Germinal center (tissue), 1 donor: ENCODE results near the gene ZBTB34.

Source experiments
- DNase-seq: peaks from one replicate; pipeline ENCODE4 v3.0.0; 2012; ENCODE audit warnings: mixed read lengths, low spot score

Gene ZBTB34

DNA sequence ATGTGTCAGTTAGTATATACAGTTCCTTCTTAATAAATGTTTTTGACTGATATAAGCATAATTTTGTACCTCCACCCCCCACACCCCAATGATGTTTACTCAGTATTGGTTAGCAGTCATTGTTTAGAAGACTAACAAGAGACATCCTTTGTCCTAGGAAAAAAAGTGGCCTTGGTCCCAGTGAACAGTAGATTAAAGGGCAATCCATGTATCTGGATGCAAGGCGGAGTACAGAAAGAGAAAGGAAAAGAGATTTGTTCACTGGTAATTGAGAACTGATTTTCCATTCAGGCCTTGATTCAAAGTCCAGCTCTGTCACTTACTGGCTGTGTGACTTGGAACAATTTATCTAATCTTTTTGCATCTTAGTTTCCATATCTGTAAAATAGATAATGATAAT, 58.8 kb downstream of the ZBTB34 start:
- no peak for DNase-seq

DNA sequence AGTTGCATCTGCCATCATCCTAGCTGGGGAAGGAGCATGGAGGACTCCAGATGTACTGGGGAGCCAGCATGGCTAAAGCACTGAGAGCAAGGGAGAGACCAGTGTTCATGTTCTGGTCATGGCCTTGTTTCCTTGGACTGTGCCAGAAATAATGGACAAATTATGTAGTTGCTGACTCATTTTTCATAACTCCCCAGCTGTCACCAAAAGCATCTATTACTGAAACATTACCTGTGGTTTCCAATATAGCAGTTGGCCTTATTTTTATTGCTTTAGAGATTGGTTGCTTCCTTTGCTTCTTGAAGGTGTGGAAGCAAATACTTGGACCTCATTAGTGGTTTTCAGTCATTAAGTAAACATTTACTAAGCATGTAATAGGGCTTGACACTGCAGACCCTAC, 65.4 kb downstream of the ZBTB34 start:
- DNase-seq: no peak

DNA sequence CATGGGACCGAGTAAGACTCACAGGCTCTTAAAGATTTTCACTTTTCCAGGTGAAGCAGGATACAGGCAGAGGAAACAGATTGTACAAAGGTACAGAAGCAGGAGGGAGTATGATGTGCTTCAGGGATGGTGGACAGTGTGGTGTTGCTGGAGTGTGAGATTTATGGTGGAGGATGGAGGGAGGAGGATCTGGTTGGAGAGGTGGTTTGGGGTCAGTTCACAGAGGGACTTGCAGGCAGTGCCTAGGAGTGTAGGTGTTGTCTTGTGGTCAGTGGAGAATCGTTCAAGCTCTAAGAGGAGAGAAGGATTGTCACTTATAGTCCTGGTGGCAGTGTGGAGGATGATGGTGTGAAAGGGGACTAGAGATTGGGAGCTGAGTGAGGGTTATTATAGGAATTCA, 65.9 kb downstream of the ZBTB34 start:
- DNase-seq: no peak

DNA sequence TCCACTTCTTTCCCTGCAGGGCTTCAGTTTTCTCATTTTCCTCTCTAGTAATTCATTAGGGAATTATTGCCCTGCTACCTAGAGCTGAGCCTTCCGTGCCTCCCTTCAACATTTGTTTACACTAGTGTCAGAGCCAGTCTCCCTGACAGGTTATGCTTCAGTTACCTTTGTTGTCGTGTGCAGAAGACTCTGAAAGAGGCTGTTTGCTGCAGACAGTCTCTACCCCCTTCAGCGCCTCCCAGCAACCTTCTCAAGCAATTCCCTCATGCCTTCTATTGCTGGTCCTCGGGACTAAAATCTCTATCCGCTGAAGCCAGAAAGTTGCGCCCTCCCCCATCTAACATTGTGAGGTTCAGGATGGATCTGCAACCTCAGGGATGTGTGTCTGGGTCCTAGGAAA, 67.0 kb downstream of the ZBTB34 start:
- no peak for DNase-seq

DNA sequence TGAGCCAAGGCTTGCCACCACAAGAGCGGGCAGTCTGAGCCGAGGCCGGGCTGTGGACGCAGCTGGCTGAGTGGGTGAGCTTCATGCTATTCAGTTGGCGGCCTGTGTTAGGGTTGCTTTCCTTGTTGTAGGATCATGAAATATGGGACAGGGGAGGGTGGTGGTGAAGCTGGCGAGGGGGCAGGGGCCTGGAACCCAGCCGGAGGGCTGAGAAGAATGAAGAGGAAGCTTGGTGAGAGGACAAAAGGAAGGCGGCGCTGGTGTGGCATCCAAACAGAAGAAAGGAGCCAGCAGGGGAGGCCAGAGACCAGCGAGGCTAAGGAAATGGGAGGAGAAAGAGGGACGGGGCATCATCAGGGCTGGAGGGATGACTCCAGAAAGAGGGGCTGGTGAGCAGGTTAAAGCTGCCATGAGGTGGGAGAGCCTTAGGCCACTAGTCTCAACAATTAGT, 72.5 kb downstream of the ZBTB34 start:
- DNase-seq: no peak

DNA sequence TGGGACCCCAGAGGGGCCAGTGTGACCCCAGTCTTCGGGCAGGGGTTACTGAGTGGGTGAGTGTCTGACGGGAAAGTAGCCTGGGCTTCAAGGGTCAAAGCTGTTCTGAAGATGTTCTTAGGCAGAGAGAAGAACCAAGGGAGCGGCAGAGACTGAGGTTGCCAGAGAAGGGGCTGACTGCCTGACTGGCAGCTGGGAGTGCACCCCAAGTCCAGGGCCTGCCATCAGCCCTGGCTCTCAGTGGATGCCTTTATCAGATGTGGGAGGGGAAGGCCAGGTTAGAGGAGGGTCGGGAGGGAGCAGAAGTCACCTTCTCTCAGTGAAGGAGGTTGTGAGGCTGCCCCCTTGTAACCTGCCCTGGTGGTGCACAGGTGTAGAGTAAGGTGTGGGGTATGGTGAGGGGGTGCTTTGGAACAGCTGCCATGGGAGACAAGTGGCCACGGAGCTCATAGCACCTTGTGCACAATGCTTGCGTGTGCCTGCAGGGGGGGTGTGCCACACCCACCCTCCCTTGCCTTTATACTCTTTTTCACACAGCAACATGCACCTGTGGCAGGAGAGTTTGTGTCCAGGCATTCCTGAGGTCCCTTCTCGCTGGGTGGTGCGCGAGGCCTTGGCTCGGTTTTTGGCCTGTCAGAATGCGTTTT, 73.0 kb downstream of the ZBTB34 start:
- no peak for DNase-seq

DNA sequence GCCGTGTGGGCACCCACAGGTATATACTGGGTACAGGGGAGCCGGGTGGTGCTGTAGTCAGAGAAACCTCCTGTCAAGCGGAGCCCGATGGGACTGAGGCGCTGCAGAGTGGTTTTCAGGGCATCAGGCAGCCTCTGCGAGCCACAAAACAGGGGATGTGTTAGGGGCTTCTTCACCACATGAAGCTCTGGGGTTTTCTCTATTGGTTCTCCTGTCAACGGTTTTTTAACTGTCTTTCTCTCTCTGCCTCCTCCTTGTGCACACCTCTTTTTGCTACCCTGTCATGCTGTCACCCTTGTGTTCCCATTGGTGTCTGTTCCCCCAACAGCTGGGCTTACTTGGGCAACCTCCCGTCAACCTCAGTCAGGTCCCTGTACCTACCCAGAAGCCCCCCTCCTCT, 74.0 kb downstream of the ZBTB34 start:
- DNase-seq: no peak
